Measurements from ENCODE around the gene TTLL11. TPM values are rescaled to one million over a fixed set of nuclear protein-coding genes. Genes with fewer than 3 reads are reported as not detected.

The TTLL11 gene
- total and polyA plus RNA-seq, 4 donors: 3.6 to 7.8 (median 5.9) TPM

DNA sequence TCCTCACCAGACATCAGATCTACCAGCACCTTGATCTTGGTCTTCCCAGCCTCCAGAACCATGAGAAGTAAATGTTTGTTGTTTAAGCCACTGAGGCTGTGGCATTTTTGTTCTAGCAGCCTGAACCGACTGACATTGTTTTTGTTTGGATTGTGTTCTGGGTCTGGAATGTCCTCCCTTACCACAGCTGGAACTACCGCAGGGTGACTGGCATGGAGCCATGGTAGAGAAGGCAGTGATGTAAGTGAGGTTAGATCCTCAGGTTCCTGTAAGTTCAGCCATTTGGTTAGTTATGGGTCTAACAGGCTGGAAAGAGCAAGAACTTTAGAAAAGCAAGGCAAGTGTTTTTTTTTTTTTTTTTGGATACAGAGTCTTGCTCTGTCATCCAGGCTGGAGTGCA is 232.4 kb downstream of the TTLL11 start:
- Histone ChIP-seq H3K9me3 (ENCODE audit: control insufficient read depth in 4 of 4, insufficient read depth in 3 of 4, low read length in 3 of 4) (no peaks in the 10 kb centered on the region), H3K27ac (ENCODE audit: low read depth in 1 of 2, low read length in 1 of 2) (no peak overlapping the region), H3K4me1 (ENCODE audit: control insufficient read depth in 5 of 5, insufficient read depth in 5 of 5, low read length in 5 of 5) (peaks cover 0 to 6% (median 0%) of the 10 kb centered on the region in 5 donors), H3K4me3 (no peak overlapping the region), H3K9ac (ENCODE audit: insufficient read depth in 1 of 2, low read length in 2 of 2) (no peak overlapping the region), H3K27me3 (ENCODE audit: control insufficient read depth in 3 of 3, insufficient read depth in 3 of 3, low read length in 2 of 3) (no peaks in the 10 kb centered on the region), H3K36me3 (ENCODE audit: control insufficient read depth in 4 of 4, insufficient read depth in 4 of 4, low read length in 4 of 4) (peaks cover 0 to 1% (median 0%) of the 10 kb centered on the region in 4 donors)
- DNase-seq (peak in 2 of 3 donors; percentile 40), ATAC-seq (ENCODE audit: insufficient read depth, low FRiP score) (no peak)
- TF ChIP-seq, protein P1, sequence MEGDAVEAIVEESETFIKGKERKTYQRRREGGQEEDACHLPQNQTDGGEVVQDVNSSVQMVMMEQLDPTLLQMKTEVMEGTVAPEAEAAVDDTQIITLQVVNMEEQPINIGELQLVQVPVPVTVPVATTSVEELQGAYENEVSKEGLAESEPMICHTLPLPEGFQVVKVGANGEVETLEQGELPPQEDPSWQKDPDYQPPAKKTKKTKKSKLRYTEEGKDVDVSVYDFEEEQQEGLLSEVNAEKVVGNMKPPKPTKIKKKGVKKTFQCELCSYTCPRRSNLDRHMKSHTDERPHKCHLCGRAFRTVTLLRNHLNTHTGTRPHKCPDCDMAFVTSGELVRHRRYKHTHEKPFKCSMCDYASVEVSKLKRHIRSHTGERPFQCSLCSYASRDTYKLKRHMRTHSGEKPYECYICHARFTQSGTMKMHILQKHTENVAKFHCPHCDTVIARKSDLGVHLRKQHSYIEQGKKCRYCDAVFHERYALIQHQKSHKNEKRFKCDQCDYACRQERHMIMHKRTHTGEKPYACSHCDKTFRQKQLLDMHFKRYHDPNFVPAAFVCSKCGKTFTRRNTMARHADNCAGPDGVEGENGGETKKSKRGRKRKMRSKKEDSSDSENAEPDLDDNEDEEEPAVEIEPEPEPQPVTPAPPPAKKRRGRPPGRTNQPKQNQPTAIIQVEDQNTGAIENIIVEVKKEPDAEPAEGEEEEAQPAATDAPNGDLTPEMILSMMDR (IDR thresholded peaks at IDR 0.05; ENCODE audit: control extremely low read depth, extremely low read depth): no peak
- 71 to 73% methylated on average over 2 of the region's 2 CpGs for WGBS, 2 donors

- H3K4me3 ChIP-seq: no peak overlapping the region
- no peaks in the 10 kb centered on the region for H3K9me3 ChIP-seq (ENCODE audit: control insufficient read depth in 4 of 4, insufficient read depth in 3 of 4, low read length in 3 of 4)
- no peak for DNase-seq
- no peaks in the 10 kb centered on the region for H3K27me3 ChIP-seq (ENCODE audit: control insufficient read depth in 3 of 3, insufficient read depth in 3 of 3, low read length in 2 of 3)
- H3K36me3 ChIP-seq (ENCODE audit: control insufficient read depth in 4 of 4, insufficient read depth in 4 of 4, low read length in 4 of 4): peaks cover 0 to 1% (median 0%) of the 10 kb centered on the region in 4 donors
- TF ChIP-seq, protein P1 (IDR thresholded peaks at IDR 0.05; ENCODE audit: control extremely low read depth, extremely low read depth): no peak
- no peak overlapping the region for H3K9ac ChIP-seq (ENCODE audit: insufficient read depth in 1 of 2, low read length in 2 of 2)
- H3K4me1 ChIP-seq (ENCODE audit: control insufficient read depth in 5 of 5, insufficient read depth in 5 of 5, low read length in 5 of 5): peaks cover 0 to 6% (median 0%) of the 10 kb centered on the region in 5 donors
- ATAC-seq (ENCODE audit: insufficient read depth, low FRiP score): no peak
- WGBS, 2 donors: 83 to 94% methylated on average over 3 of the region's 3 CpGs
- H3K27ac ChIP-seq (ENCODE audit: low read depth in 1 of 2, low read length in 1 of 2): no peak overlapping the region
These were observed 232.9 kb downstream of the TTLL11 start for GRCh38 chr9:121860213-121860612.

GRCh38 chr9:121859646-121860045 is 233.5 kb downstream of the TTLL11 start:
- no peaks in the 10 kb centered on the region for H3K9me3 ChIP-seq (ENCODE audit: control insufficient read depth in 4 of 4, insufficient read depth in 3 of 4, low read length in 3 of 4)
- DNase-seq: no peak
- no peak for ATAC-seq (ENCODE audit: insufficient read depth, low FRiP score)
- TF ChIP-seq, protein P1 (IDR thresholded peaks at IDR 0.05; ENCODE audit: control extremely low read depth, extremely low read depth): no peak
- no peak overlapping the region for H3K27ac ChIP-seq (ENCODE audit: low read depth in 1 of 2, low read length in 1 of 2)
- peaks cover 0 to 1% (median 0%) of the 10 kb centered on the region in 4 donors for H3K36me3 ChIP-seq (ENCODE audit: control insufficient read depth in 4 of 4, insufficient read depth in 4 of 4, low read length in 4 of 4)
- H3K27me3 ChIP-seq (ENCODE audit: control insufficient read depth in 3 of 3, insufficient read depth in 3 of 3, low read length in 2 of 3): no peaks in the 10 kb centered on the region
- H3K4me3 ChIP-seq: no peak overlapping the region
- peaks cover 0 to 6% (median 0%) of the 10 kb centered on the region in 5 donors for H3K4me1 ChIP-seq (ENCODE audit: control insufficient read depth in 5 of 5, insufficient read depth in 5 of 5, low read length in 5 of 5)
- no peak overlapping the region for H3K9ac ChIP-seq (ENCODE audit: insufficient read depth in 1 of 2, low read length in 2 of 2)
- WGBS, 2 donors: 87 to 95% methylated on average over 6 of the region's 6 CpGs

DNA sequence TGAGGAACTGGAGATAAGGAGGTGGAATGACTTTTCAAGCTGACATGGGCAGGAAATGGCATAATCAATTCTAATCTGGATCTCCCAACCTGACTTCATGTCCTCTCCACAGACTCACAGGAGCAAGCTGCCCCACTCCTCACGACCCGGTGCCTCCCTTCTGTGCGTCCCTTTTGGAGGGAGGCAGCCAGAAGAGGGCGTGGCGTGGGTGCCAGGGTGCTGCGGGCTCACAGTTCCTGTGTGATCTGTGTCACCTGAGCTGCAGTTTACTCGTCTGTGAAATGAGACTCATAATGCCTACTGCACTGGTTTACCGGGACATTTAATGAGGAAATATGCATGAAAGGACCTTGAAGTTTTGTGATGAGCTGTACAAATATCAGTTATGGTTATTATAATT is 234.3 kb downstream of the TTLL11 start:
- Histone ChIP-seq H3K36me3 (ENCODE audit: control insufficient read depth in 4 of 4, insufficient read depth in 4 of 4, low read length in 4 of 4) (peaks cover 0 to 1% (median 0%) of the 10 kb centered on the region in 4 donors), H3K27ac (ENCODE audit: low read depth in 1 of 2, low read length in 1 of 2) (no peak overlapping the region), H3K4me1 (ENCODE audit: control insufficient read depth in 5 of 5, insufficient read depth in 5 of 5, low read length in 5 of 5) (peaks cover 0 to 10% (median 0%) of the 10 kb centered on the region in 5 donors), H3K9ac (ENCODE audit: insufficient read depth in 1 of 2, low read length in 2 of 2) (no peak overlapping the region), H3K4me3 (no peak overlapping the region), H3K9me3 (ENCODE audit: control insufficient read depth in 4 of 4, insufficient read depth in 3 of 4, low read length in 3 of 4) (no peaks in the 10 kb centered on the region), H3K27me3 (ENCODE audit: control insufficient read depth in 3 of 3, insufficient read depth in 3 of 3, low read length in 2 of 3) (no peaks in the 10 kb centered on the region)
- ATAC-seq (ENCODE audit: insufficient read depth, low FRiP score): no peak
- TF ChIP-seq, protein P1 (IDR thresholded peaks at IDR 0.05; ENCODE audit: control extremely low read depth, extremely low read depth): no peak
- DNase-seq: no peak
- WGBS, 2 donors: 92 to 95% methylated on average over 8 of the region's 8 CpGs
